ENCODE data around the gene GBX1.

The GBX1 gene

DNA sequence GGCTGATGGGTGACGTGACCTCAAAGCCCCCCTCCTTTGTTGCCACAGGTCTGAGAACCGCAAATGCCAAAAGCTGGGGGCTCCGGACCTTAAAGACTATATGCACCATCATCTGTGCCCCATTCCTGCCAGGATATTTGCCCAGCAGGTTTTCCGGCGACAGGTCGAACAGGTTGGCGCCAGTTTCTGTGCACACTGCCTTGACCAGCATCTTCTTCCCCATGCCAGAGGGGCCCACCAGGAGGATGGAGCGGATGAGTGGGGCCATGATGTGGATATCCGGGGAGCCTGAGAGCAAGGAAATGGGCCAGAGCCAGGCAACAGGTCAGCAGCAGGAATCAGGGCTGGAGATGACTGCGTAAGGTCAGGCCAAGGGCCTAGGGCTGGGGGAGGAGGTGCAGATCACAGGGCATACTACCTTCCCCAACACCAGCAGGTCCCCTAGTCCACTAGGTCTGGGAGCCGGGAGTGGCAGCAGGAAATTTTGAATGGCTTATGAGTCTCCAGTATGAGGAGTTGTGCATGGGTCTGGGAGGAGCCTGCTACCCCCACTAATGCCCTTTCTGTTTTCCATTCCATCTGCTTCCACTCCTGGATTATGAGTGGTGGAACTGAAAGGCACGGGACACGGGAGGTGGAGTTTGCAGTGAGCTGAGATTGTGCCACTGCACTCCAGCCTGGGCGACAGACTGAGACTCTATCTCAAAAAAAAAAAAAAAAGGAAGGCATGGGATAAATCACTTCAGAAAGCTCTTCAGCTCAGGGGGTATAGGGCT is 25.9 kb upstream of the GBX1 start:
- DNase-seq = no peak

DNA sequence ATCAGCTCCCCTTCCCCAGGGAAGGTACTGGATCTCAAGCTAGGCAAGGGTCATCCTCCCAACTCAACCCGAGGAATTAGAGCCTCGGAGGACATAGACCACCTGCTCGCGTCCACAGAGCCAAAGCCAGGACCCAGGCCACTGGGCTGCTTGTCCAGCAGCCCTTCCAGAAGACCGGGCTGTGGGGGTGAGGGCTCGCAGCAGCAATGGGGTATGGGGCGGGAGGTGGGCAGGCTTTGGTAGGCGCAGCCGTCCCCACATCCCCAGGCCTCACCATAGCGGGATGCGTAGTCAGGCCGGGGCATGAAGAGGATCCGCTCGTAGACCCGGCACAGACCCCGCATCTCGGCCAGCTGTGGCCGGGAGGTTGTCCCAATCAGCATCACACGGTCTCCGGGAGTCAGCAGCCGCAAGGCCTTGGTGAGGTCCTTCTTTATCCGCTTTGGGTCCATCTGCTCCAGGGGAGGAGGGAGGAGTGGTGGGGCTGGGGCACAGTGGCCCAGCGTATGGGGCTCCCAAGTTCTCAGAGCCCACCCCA is 24.6 kb upstream of the GBX1 start:
- DNase-seq = no peak

DNA sequence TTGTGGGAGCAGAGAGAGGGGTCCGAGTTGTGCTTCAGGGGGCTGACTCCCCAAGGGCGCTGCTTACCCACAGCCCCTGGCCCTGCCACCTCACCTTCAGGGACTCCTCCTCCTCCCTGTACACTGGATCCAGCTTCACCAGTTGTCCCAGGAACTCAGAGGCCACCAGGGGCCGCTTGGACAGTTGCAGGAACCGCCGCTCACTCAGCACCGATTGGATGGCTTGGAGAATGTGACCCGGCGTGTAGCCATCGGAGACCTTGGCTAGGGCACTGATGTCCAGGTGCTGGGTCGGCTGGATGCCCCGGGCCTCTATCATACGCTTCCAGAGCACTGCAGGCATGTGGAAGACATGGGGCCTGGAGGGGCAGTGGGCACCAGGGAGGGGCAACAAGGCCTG is 24.1 kb upstream of the GBX1 start:
- DNase-seq = no peak

DNA sequence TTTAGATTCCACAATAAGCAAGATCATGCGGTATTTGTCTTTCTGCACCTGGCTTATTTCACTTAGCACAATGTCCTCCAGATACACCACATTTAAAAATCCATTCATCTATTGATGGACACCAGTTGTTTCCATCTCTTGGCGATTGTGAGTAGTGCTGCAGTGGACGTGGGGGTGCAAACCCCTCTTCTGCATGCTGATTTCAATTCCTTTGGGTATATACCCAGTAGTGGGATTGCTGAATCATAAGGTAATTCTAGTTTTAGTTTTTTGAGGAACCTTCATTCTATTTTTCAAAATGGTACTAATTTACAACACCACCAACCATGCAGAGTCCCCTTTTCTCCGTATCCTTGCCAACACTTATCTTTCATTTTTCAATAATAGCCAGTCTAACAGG is 21.5 kb upstream of the GBX1 start:
- DNase-seq = no peak

DNA sequence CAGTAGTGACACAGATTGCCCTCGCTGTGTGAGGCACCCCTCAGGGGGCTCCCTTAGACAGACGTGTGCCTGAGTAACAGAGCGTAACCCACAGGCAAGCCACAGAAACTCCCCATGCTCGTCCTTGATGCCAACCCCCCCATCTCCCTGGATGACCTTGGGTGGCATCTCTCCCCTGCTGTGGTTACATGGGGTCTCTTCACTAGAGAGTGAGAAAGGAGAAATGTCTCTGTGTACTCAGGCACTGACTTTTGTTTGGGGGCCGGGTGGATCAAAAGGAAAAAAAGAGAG is 20.7 kb upstream of the GBX1 start:
- no peak for DNase-seq

DNA sequence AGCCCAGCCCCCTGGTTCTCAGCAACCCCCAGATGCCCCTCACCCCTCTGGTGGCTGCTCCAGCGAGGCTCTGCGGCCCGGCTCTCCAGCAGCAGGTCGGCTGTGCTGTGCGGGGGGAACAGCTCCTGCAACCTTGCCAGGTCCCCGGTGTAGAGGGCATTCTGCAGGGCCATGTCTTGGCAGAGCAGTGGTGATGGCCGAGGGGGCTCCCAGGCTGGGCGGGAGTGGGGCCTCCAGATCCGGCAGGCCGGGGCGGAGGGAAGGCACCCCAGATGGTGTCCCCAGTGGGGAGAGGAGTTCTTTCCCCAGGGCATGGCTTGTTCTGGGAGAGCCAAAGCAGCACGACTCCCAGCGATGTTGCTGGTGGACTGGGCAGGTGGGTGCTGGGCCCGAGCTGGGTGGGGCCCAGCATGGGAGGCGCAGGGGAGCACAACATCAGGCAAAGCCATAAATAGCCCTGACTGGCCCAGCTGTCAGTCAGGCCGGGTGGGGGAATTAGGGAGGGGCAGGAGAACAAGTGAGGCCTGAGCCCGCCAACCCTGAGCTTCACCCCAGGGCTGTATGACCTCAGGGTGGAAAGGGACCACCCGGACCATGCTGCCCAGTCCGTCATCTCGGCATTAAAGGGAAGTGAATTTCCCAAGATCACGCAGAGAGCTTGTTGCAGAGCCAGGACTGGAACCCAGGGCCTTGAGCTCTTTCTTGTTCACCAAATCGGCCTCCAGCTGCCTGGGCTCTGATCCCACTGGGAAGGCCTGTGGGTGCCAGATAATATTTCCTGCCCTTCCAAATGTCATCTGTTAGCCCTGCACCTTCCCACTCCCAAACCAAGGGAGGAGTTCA is 20.1 kb upstream of the GBX1 start:
- DNase-seq = no peak

DNA sequence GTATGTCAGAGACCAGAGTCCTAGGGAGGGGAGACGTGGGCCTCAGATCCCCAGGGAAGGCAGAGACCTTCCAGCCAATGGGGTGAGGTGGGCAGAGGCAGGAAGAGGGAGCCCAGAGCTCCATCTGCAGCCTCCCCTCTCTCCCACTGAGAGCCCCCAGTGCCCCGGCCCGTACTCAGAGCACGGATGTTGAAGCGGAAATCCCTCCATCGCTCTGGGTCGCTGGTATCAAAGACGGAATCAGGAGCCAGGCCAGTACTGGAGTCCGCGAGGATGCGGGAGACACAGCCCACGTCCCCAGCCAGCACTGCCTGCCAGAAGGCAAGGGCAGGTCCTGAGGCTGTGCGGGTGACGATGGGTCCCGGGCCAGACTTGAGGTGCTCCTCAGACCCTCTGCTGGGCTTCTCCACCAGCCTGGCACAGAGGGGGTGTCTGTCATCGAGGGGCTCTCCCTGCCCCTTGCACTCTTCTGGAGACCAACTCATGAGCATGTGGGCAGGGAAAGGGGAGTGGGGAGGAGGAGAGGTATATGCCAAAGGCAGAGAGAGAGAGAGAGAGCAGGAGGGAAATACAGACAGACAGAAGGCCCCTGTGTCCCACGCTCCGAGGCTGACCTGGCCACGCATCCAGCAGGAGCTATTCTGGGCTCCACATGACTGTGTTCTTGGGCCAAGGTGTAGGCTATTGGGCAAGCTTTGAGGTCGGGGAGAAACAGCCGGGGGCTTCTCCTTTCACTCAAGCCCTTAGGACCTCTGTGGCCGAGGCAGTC is 19.3 kb upstream of the GBX1 start, which contains the start of gene ASB10:
Gene ASB10 (minus strand): TSS at position 611 of the 769 bp plus-strand sequence. CDS start 120 bp downstream, at position 491.
- DNase-seq = no peak

DNA sequence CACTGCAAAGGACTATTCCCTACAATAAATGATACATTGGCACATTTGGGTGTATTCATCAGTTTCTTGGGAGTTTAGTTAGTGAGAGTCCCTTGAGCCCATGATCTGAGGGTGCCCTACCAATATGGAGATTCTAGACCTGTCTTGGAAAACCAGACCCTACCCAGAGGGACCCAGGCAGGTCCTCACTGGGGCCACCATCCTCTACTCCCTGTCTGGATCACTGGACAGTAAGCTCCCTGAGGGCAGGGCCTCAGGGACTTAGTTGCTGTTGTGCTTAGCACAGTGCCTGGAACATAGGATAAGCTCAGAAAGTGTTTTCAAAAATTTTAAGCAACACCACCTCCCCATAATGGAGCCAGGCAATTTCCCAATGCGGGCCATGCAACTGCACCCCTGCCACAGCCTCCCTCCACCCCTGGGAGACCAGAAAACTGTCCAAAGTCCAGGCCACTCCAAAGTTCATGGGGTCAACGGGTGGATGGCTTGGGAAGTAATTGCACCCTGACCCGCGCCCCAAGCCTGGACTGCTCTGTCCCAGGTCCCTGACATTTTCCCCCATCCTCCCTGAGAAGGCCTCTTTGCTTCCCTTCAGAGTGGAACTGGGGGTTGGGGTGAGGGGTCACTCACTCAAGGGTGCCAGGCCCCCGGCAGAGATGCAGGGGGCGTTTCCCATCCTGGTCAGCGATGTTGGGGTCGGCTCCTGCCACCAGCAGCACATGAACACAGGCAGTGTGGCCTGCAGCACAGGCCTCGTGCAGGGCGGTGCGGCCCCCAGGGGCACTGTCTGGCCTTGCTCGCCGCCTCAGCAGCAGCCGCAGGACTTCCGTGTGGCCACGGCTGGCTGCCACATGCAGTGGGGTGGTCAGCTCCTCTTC is 18.5 kb upstream of the GBX1 start:
- no peak for DNase-seq

DNA sequence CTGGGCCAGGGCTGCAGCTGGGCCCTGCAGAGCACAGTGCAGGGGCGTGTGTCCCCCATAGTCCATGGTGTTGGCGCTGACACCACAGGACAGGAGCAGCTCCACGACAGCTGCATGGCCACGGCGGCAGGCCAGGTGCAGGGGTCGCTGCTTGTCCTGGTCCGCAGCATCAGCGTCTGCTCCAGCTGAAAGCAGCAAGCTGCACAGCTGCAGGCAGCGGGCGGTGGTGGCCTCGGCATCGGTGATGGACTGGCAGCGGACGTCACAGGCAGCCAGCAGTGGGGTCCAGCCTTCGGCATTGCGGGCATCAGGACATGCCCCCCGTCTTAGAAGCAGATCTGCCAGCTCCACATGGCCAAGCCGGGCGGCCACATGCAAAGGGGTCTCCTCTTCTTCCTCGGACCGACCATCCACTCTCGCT is 13.5 kb upstream of the GBX1 start:
- no peak for DNase-seq

DNA sequence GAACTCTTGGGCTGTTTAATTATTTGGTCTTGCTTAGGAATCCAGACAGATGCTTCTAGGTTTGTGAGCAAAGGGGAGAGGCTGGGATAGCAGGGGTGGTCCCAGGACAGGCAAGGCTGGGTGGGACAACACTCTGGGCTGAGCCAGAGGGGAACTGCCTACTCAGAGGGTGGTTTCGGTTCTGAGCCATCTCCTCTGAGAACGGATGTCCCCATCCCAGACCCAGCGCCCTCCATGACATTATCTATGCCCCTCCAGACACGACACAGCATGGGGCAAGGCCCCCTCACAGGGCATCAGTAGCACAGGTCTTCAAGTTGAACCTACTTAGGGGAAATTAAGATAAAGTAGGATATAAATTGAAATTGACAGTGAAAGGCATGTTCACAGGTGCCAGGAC is 12.5 kb upstream of the GBX1 start:
- DNase-seq = no peak

DNA sequence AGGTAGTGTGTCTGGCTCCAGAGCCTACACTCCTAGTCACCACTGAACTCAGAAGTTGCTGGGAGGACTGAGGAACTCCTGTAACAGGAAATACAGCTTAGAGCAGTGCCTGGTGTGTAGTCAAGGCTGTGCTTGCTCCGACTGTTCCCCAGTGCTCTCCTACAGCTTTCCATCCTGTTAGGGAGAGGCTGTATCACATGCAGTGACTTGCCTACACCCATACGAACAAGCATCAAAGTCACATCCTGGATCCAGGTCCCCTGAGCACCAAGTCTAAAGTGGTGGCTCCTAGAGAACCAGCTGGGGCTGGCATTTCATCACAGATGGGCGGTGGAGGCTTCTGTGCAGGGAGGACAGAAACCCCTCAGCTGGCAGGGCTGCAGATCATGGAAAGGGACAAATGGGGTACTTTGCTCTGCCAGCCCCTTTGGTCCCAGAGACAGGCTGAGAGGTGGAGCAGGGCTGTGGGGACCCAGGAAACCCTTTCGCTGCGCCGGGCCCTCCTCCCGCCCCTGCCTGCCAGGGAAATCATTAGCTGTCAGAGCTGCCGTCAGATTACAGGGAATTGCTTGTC is 11.9 kb upstream of the GBX1 start:
- DNase-seq = no peak

DNA sequence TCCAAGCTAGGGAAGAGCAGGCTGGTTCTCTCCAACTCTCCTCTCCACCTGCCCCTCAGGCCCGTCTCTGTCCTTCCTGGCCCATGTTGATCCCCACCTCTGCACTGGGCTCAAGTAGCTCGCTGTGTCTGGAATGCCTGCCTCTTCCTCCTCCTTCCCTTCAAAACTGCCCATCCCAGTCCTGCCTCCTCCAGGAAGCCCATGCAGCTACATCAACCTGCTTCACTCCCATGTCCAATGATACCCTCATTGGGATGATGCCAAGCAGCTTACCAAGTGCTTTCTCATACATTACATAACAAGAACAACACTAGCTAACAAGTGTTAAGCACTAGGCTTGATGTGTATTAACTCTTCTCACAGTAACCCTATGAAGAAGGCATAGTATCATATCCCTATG is 11.3 kb upstream of the GBX1 start:
- no peak for DNase-seq

DNA sequence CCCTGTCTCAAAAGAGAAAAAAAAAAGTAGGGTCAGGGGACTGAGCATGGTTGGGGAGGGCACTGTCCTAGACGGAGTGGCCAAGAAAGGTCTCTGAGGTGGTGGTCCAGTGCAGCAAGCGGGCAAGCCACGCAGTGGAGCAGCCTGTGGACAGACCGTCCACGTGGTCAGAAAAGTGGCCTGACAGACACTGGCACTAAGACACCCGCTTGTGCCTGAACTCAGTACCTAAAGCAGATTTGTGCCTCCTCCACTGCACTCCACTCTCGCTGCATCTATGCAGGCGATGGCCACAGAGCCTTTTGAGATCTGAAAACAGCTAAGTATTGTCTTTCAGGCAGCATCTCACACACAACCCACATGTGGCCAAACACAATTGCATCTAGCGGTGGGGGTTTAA is 10.7 kb upstream of the GBX1 start:
- no peak for DNase-seq

DNA sequence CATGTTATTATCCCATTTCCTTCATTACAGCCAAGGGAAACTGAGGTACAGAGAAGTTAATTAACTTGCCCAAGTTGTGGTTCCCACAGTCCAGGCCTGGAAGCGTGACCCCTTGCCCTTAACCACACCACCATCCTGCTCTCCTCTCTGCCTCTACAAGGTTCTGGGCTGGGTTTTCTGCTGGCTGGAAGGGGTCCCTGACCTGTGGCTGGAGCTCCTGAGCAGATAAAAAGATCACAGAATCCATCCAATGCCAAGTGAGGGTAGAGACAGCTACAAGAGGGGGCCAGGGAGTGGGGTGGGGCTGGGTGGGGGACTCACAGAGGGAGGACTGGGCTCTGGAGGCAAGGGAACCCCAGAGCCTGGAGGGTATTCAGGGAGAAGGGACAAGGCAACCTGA is 9.8 kb upstream of the GBX1 start:
- no peak for DNase-seq

DNA sequence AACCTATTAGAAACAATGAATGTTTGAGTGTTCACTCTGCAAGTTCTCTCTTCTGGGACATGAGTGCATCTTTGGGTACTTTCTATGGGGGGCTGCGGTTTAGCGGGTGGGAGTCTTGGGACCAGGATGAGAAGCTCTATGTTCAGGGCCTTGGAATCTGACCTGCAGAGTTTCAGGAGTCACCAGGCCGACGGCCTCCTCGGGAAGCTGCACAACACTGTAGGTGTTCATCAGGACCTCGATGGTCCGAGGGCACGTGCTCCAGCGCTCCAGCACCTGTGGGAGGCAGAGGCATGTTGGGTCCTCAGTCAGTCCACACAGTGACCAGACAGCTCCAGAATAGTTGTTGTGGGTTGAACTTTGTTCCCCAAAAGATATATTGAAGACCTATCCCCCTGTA is 8.9 kb upstream of the GBX1 start:
- no peak for DNase-seq

DNA sequence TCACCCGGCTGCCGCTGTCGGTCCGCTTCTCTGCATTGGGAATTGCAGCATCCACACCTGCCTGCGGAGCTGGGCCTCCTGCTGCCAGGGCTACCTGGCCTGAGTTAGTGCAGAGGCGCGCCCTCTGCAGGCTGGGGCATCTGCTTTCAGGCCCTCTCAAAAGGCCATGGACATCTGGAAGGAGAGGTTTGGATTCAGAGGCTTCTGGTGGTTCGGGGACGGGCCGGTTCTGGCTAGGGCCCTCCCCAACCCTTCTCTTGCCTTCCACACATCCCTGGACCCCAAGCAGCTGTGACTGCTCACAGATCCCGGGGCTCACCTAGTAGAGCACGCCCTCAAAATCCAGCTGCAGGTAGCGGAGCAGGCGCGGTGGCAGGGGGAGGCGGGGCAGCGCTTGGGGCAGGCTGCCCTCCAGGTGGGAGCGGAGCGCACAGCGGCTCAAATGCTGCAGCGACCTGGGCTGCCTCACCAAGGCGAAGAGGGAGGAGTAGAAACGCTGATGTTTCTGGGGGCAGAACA is 8.4 kb upstream of the GBX1 start:
- no peak for DNase-seq

DNA sequence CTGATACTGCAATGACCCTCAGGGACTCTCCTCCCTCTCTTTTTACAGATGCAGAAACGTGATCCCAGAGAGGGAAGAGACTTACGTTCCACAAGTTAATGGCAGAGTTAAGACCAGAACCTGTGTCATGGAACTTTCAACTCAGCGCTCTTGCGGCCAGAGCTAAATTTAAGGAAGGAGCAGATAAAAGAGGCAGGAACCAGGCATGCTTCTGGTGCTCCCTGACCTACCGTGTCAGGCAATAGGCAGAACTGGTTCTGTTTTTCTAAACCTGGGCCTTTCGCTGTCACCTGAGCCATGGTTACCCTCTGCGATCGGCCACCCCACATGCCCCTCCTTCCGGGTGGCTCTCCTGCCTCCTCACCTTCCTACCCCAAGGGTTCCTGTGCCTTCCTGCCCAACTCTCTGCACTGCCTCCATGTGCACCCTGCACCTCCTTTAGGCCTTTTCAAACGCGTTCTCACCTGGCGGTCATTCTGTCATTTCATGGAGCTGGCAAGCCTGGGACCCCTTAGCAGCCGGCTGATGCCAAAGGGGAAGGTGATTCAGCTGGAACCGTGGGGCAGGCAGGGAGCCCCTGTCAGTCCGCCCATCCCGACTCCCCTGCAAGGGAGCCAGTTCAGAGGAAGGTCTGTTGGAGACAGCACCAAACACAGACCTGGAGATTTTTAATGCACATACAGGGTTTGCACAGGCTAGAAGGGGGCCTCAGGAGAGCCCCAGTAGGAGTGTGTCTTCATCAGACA is 7.7 kb upstream of the GBX1 start:
- no peak for DNase-seq

DNA sequence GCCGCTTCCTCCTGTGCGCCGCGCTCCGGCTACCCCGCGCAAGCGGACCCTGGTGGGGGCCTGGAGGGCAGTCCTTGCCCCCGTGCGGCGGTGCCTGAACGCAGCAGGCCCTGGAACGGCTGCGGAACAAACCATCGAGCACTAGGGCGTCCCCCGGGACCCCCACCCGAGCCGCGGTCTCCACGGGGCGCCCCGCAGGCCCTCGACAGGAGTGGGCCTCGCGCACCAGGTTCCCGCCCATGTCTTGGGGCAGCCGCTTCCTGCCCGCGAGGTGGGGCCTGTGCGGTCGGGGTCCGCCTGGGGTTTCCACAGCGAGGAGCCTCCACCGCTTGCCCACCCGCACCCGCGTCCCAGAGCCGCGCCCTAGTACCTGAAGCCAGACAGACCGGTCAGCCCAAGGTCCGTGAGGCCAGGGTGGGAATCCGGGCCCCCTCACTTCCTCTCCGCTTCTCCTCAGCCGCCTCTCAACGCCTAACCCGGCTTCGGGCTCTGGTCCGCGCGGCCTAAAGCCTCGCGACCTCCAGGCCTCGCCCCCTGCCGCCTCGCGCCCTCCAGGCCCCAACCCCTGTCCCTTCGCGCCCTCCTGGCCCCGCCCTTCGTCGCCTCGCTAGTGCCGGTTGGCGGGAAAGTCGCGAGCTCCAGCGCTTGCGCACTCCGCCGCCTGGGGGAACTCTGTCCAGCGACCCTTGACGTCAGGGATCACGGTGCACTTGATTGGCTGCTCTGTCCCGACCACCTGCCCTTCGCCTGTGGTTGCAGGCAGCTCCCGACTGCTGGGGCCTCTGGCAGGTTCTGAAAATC is 7.0 kb upstream of the GBX1 start:
- no peak for DNase-seq

DNA sequence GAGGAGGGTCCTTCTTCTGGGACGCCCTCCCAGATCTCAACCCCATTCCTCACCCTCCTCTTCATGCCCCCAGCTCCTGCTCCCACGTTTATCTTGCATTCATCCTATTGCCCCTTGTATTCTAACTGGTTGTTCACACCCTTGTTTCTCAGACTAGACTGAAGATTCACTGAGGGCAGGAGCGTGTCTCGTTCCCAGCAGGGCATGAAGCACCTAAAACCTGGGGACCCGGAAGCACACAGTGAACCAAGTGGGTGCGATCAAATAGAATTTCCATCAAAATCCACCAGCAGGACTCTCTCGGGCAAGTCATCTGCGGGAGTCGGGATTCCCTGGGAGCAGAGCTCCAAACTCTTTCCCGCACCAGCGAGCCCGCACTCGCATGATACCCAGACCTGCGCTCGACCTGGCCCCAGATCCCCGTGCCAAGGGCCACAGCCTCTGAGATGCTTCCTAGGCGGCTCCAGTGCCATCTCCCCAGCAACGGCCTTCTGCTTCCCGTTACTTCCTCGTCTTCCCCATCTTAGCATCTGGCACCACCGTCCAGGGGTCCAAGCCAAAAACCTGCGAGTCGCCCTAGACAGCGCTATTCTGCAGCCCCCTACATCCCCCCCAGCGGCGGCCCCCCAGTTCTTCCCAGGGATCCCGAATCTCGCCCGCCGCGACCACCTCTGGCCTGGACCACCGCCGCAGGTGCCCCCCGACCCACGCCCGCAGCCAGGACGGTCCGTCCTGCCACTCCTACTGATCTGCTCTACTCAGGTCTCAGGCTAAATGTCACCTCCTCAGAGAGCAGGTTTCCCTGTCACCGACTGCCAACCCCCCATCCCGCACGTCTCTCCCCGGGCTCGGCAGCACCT is 6.1 kb upstream of the GBX1 start:
- no peak for DNase-seq
